SU-DHL-6 (cell line): ENCODE results near the gene GAL3ST1.

Experiments used
- EZH2phosphoT487 ChIP-seq: fragments of 200-600 bp; sonication (generic), shearing (Covaris generic); conservative IDR thresholded peaks from 2 replicates; pipeline ENCODE4 v1.6.1; 2018; ENCODE audit warnings: mild to moderate bottlenecking, antibody characterized with exemption, low read length, moderate library complexity, mixed read lengths
- TF ChIP-seq, protein P1 (sequence below): fragments of 200-600 bp; sonication (generic); IDR thresholded peaks from one replicate; pipeline ENCODE4 v1.5.1; 2017; ENCODE audit warnings: antibody characterized with exemption, mild to moderate bottlenecking, low read length, moderate library complexity; ENCODE audit not compliant: insufficient read depth, poor library complexity, severe bottlenecking

DNA sequence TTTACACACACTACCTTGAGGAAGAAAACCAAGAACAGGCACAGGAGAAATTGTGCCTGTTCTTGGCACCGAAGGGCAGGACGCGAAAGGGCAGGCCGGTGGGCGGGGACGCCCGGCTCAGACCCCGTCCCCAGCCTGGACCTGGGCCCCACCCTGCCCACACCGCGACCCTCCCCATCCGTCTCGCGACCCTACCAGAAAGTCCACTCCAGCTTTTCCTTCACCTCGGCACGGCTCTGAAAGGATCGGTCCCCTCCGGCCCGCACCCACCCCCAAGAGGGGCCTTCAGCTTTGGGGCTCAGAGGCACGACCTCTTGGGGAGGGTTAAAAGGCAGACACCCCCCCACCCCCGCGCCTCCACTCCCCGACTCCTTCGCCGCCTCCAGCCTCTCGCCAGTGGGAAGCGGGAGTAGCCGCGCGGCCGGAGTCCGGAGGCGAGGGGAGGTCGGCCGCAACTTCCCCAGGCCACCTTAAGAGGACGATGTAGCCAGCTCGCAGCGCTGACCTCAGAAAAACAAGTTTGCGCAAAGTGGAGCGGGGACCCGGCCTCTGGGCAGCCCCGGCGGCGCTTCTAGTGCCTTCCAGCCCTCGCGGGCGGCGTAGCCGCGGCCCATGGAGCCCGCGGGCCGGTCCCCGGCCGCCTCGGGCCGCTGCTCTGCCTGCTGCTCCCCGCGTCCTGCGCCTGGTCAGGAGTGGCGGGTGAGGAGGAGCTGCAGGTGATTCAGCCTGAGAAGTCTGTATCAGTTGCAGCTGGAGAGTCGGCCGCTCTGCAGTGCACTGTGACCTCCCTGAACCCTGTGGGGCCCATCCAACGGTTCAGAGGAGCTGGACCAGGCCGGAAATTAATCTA lies 32.3 kb downstream of the GAL3ST1 start:
- TF ChIP-seq, protein P1, sequence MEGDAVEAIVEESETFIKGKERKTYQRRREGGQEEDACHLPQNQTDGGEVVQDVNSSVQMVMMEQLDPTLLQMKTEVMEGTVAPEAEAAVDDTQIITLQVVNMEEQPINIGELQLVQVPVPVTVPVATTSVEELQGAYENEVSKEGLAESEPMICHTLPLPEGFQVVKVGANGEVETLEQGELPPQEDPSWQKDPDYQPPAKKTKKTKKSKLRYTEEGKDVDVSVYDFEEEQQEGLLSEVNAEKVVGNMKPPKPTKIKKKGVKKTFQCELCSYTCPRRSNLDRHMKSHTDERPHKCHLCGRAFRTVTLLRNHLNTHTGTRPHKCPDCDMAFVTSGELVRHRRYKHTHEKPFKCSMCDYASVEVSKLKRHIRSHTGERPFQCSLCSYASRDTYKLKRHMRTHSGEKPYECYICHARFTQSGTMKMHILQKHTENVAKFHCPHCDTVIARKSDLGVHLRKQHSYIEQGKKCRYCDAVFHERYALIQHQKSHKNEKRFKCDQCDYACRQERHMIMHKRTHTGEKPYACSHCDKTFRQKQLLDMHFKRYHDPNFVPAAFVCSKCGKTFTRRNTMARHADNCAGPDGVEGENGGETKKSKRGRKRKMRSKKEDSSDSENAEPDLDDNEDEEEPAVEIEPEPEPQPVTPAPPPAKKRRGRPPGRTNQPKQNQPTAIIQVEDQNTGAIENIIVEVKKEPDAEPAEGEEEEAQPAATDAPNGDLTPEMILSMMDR: no peak
- no peak for TF ChIP-seq EZH2phosphoT487
